HG03280 (cell line): ENCODE results near the gene SET.
"Not testable (repeated sequence)": the region's sequence is repeated elsewhere in the genome, so short reads cannot be mapped to it uniquely, and the experiment has no call there.

Source experiments
- ATAC-seq: cut with Tn5 transposase; IDR thresholded peaks from one replicate; pipeline ENCODE4 v1.9.1; 2021; ENCODE audit warnings: mild to moderate bottlenecking, moderate library complexity; ENCODE audit not compliant: unreplicated experiment

The SET gene, protein sequence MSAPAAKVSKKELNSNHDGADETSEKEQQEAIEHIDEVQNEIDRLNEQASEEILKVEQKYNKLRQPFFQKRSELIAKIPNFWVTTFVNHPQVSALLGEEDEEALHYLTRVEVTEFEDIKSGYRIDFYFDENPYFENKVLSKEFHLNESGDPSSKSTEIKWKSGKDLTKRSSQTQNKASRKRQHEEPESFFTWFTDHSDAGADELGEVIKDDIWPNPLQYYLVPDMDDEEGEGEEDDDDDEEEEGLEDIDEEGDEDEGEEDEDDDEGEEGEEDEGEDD

DNA sequence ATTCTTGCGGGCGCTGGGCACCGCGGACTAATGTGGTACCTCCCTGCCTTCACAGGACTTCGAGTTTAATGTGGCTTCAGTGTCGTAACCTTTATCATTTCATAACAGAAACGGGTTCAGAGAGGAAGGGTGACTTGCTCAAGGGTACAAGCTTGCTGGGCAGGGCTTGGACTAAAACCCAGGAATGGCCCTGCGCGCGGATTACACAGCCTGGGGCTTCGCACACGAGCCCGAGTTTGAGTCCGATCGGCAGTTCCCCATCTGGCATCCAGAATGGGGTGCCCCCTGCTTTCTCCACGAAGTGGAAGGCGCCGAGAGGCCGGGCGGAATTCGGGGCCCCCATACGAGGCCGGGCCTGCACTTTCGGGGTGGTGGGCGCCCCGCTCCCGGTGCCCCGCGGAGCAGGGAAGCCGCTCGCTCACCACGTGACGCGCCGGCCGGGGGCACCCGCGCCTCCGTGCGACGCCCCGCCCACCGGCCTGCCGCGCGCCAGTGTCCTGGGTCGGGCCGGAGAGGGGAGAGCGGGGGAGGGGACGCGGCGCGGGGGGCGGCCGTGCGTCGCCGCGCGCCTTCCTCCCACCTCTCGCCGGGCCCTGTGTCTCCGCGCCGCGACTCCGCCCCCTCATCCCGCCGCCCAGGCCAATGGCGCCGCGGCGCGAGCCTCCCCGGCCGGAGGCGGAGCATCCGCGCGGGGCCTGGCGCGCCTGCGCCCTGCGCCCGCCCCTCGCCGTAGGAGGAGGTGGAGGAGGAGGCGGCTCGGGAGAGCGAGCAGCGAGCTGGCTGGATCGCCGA, at the start of gene SET:
Gene SET, plus strand, starts transcription at position 722 of the 792 bp plus-strand sequence. CDS start 361 bp downstream, outside the sequence.
- peak; percentile 74 for ATAC-seq

DNA sequence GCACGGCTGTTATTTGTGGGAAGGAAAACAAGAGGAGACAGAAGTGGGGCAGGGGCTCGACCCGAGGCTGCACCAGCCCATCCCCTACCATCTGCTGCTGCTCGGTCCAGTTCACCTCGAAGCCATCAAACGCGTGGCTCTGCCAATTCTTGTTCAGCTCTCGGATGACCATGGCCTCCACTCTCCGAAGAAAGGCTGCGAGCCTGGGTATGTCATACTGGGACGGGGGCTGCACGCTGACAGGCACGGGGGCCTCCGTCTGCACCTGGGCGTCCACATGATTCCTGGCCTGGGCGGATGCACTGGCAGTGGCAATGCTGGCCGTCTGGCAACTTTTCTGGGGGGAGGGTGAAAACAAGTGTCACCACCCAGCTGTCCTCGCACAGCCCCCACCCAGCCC, 48.4 kb upstream of the SET start:
- ATAC-seq = no peak

DNA sequence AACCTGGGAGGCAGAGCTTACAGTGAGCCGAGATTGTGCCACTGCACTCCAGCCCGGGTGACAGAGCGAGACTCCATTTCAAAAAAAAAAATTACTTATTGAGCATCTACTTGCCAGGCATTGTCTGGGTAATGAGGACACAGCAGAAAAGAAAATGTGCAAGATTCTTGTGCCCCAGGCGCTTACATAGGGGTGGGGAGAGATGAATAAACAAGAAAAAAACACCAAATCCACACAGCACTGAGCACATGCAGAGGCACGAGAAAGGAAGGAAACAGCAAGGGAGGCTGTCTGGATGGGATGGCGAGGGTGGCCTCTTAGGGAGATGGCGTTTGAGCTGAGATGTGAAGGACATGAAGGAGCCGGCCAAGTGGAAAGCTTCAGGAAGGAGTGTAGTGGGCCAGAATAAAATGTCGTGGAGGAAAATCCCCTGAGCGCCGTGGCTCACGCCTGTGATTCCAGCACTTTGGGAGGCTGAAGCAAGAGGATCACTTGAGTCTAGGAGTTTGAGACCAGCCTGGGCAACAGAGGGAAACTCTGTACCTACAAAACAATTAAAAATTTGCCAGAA, 46.3 kb upstream of the SET start:
- ATAC-seq = no peak

DNA sequence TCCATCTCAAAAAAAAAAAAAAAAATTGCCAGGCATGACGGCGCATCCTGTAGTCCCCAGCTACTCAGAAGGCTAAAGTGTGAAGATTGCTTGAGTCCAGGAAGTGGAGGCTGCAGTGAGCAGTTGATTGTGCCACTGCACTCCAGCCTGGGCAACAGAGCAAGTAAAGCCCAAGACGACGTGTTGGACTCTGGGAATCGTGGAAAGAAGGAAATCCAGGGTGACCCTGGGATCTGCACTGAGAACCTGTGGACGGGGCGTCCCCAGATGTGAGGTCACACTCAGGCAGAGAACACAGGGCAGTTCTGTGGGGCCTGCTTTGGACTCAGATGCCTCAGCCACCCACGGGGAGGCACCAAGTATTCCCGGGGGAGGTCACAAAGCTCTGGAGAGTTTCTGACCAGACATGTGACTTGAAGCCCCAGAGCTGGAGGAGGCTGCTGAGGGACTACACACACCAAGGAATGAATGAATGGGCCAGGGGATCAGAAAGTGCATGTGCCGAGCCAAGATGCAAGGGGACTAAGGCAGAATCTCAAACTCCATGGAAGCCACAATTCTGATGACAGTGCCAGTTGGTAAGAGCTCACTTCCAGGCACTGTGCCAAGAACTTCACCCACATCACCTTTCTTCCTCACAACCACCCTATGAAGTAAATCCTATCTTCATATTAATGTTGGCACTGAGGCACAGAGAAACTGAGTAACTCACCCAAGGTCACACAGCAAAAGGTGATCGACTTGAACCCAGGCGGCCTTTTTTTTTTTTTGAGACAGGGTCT, 45.3 kb upstream of the SET start:
- ATAC-seq = peak; percentile 66

DNA sequence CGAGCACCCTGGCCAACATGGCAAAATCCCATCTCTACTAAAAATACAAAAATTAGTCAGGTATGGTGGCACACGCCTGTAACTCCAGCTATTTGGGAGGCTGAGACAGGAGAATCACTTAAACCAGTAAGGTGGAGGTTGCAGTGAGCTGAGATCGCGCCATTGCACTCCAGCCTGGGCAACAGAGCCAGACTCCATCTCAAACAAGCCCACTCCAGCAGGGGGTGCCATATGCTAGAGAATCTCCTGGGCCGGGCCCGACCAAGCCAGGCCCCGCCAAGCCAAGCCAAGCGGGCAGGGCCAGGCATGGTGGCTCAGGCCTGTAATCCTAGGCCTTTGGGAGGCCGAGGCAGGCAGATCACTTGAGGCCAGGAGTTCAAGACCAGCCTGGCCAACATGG, 40.8 kb upstream of the SET start:
- not testable (repeated sequence) for ATAC-seq

DNA sequence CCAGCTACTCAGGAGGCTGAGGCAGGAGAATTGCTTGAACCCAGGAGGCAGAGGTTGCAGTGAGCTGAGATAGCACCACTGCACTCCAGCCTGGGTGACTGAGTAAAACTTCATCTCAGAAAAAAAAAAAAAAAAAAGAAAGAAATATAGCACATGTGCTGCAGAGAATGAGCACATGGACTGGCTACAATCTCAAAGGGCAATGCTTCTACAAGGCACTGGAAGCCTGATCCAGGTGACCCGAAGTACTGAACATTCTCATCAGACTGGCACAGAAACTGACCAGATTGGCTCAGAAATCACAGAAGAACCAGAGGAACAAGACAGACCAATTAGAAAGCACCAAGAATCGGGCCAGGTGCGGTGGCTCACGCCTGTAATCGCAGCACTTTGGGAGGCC, 37.2 kb upstream of the SET start:
- ATAC-seq = no peak

DNA sequence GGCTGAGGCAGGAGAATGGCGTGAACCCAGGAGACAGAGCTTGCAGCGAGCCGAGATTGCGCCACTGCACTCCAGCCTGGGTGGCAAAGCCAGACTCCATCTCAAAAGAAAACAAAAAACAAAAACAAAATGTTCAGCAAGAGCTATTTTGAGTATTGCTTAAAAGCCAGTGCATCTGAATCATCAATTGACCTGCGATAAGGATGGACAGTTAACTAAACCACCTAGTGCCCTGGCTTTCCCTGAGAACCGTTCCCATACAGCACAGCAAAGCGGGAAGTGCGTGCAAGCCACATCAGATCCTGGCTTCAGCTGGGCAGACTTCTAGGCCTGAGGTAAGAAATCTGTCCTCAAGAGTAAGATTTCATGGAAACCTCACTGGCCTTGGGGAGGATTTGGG, 35.1 kb upstream of the SET start:
- ATAC-seq = no peak

DNA sequence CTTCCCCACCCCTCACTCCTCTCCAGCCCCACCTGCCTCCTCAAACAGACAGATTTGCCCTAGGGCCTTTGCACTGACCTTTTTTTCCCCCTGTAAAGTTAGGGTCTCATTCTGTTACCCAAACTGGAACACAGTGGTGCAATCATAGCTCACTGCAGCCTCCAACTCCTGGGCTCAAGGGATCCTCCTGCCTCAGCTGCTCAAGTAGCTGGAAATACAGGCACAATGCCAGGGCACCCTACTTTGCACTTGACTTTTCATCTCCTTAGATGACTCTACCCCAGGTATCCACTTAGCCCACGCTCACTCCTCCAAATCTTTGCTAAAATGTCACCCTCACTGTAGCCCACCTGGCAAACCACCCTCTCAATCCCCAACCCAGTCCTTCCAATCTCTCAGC, 34.5 kb upstream of the SET start:
- ATAC-seq = no peak

DNA sequence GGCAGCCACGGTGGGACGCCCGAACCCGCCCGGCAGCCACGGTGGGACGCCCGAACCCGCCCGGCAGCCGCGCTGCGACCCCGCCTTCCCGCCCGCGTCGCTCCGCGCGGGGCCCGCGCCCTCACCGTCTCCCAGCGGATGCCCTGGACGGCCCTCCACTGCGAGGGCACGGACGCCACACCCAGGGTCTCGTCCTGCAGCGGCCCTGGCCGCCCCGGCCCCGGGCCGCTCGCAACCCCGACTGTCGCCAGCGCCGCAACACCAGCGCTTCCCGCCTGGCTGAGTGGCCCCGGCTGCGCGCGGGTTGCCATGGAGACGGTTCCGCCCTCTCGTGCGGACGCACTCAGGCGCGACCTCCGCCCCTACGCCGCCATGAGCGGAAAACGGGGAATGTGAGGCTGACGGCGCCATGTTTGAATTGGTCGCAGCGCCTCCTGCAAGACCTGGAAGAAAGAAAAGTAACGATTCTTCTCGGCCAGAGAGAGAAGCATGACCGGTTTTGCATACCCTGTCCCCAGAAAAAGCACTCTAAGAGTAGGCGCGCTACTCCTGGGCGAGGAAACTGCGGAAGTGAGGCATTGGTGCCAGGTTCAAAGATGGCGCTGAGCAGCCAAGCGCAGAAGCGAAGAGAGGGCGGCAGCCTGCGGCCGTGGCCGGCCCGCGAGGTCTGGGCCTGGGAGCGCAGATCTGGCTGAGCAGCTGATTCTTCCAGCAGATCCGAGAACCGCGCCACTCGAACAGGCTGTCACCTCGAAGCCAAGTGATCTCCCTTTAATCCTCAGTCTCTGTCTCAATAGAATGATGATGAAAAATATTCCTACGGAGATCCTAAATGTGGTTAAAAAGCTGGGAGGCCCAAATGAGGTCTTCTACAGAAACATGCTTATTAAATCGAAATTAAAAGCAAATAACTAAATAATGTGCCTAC, 32.3 kb upstream of the SET start, which contains the start of gene DYNC2I2:
Gene DYNC2I2, minus strand, starts transcription at position 432 of the 928 bp plus-strand sequence. Its CDS starts 121 bp downstream, at position 311.
- ATAC-seq = peak; percentile 77

DNA sequence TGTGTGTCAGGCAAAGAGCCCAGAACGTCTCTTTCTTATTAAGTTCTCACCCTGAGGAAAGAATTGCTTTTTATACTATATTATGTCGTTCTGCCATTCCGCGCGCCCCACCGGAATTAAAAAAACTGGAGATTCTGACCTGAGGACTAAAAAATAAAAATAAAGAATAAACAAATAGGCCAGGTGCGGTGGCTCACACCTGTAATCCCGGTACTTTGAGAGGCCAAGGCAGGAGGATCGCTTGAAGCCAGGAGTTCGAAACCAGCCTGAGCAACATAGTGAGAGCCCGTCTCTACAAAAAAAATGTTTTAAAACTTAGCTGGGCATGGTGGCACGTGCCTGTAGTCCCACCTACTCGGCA, 31.7 kb upstream of the SET start:
- no peak for ATAC-seq

DNA sequence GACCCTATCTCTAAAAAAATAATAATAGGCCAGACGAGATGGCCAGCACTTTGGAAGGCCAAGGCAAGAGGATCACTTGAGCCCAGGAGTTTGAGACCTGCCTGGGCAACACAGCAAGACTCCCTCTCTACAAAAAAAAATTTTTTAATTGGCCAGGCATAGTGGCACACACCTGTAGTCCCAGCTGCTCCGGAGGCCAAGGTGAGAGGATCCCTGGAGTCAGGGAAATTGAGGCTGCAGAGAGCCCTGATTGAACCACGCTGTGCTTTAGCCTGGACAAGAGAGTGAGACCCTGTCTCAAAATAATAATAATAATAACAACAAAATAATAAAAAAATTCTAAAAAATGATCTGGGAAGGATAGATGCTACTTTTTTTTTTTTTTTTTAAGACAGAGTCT, 31.2 kb upstream of the SET start:
- ATAC-seq = no peak

DNA sequence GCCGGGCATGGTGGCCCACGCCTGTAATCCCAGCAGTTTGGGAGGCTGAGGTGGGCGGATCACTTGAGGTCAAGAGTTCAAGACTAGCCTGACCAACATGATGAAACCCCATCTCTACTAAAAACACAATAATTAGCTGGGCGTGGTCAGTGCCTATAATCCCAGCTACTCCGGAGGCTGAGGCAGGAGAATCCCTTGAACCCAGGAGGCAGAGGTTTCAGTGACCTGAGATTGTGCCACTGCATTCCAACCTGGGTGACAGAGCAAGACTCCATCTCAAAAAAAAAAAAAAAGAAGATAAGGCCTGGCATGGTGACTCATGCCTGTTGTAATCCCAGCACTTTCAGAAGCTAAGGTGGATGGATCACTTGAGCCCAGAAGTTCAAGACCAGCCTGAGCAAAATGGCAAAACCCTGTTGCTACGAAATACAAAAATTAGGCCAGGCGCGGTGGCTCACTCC, 22.5 kb upstream of the SET start:
- ATAC-seq = not testable (repeated sequence)

DNA sequence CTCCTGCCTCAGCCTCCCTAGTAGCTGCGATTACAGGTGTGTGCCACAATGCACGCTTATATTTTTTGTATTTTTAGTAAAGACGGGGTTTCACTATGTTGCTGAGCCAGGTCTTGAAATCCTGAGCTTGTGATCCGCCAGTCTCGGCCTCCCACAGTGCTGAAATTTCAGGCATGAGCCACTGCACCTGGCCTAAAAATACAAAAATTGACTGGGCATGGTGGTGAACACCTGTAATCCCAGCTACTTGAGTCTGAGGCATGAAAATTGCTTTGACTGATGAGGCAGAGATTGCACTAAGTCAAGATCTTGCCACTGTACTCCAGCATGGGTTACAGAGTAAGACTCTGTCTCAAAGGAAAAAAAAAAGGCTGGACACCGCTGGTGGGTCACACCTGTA, 19.2 kb upstream of the SET start:
- no peak for ATAC-seq

DNA sequence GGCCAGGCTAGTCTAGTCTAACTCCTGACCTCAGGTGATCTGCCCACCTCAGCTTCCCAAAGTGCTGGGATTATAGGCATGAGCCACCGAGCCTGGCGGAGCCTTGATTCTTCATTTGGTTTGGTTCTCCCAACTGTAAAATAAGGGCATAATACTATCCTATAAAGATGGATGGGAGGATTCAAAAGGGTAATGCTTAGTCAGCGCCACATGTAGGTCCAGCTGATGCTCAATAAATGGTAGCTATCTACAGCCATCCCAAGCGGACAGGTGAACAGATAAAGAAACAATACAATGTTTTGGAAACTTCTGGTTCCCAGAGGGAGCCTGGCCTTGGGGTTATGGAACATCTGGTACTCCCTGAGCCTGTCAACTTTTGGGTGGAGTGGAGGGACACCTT, 13.6 kb upstream of the SET start:
- ATAC-seq = no peak

DNA sequence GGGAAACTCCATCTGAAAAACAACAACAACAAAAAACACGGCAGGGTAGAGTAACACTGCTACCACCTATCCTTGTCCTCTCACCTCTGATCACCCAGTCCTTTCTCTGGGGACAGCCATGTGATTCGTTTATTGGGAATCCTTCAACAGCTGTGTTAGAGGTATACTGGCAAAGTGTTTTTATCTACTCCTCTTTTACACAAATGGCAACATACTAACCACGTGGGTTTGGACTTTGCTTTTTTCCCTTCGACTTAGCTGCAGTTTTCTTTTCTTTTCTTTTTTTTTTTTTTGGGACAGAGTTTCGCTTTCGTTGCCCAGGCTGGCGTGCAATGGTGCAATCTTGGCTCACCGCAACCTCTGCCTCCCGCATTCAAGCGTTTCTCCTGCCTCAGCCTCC, 11.2 kb upstream of the SET start:
- no peak for ATAC-seq

DNA sequence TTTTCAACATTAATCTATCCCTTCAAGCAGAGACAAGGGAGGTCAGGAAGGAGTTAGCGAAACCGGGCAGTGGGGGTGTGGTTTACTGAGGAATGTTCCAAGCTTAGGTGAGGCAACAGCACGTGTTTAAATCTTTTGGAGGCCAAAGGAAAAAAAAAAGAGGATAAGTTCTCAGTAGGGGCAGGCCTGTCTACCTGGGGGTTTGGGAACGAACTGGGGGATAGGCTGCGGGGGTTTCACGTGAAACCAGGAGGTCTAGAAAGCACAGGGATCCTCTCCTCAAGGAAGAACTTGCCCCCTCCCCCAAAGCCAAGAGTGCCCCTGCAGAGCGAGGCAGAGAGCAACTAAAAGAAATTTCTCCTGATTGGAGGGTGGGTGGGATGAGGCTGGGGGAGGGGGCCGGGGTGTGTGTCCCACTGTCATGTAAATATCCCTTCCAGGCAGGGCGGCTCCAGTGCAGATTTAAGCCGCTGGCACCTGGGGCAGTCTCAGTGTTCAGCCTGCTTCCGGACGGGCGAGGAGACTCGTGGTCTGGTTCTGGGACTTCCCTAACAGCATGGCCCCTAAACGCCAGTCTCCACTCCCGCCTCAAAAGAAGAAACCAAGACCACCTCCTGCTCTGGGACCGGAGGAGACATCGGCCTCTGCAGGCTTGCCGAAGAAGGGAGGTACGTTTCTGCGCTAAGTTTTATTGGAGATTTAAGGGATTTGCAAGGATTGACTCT, 5.5 kb upstream of the SET start:
- ATAC-seq = peak; percentile 36

DNA sequence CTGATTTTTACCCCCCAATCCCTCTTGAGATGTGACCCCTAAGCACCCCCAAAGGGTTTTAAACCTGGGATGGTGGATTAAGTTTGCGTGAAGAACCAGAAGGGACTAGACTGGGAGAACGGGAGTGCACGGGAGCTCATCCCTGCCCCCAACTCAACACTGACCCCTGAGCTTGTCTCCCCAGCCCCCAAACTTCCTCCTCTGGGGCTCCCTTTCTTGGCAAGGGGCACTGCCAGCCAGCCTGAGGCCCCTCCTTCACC, 5.0 kb upstream of the SET start:
- peak; percentile 0 for ATAC-seq

DNA sequence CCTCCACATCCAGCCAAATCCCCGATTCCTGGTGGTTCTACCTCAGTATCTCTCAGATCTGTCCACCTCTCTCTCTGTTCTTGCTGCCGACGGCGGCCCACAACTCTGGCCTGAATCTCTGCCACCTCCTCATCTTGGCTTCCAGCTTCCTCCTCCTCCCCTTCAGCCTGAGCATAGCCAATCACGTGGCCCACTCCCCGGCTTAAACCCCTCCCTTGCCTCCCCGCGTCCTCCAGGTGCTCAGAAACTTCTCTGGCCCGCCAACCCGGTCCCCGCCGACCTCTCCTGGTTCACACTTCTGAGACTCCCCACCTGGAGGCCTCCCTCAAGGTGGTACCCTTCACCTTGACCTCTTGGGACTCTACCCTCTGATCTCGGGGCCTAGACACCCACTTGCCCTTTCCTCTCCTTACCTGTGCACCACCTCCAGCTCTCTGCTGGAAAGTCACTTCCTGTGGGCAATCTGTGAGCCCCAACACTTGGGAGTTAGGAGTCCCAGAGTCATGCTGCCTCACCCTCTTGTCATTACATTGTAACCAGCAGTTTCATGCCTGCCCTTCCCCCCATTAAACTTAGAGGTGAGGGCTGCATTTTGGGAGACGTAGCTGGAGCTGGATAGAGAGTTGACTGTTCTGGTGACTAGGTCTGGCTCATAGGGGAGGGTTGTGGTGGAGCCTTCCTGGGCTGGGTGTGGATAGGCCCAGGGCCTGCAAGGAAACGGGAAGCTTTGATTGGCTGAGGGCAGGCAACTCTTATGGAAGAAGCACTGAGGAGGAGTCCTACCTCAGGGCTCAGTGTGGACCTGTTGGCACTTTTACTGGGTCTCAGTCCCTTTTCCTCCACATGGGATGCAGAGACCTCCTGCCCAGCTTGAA, 4.5 kb upstream of the SET start:
- ATAC-seq = peak; percentile 30
